ENCODE results near the gene ANGPTL4. TPM values are rescaled to one million over a fixed set of nuclear protein-coding genes. Genes with fewer than 3 reads are reported as not detected.

Gene ANGPTL4
- total and polyA plus RNA-seq, 2 of the 13 experiments (the other 11 are each of a cell fraction or from before 2014, with no cell fraction given) = 0.80 to 21.7 TPM

- TF ChIP-seq, protein P1, sequence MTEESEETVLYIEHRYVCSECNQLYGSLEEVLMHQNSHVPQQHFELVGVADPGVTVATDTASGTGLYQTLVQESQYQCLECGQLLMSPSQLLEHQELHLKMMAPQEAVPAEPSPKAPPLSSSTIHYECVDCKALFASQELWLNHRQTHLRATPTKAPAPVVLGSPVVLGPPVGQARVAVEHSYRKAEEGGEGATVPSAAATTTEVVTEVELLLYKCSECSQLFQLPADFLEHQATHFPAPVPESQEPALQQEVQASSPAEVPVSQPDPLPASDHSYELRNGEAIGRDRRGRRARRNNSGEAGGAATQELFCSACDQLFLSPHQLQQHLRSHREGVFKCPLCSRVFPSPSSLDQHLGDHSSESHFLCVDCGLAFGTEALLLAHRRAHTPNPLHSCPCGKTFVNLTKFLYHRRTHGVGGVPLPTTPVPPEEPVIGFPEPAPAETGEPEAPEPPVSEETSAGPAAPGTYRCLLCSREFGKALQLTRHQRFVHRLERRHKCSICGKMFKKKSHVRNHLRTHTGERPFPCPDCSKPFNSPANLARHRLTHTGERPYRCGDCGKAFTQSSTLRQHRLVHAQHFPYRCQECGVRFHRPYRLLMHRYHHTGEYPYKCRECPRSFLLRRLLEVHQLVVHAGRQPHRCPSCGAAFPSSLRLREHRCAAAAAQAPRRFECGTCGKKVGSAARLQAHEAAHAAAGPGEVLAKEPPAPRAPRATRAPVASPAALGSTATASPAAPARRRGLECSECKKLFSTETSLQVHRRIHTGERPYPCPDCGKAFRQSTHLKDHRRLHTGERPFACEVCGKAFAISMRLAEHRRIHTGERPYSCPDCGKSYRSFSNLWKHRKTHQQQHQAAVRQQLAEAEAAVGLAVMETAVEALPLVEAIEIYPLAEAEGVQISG (CRISPR knock-in tag; IDR thresholded peaks at IDR 0.05) = peak; percentile 48; the same call in 1 of the 2 replicates
- TF ChIP-seq CREB1 (IDR thresholded peaks at IDR 0.05) = no peak
- peak; percentile 72 for TF ChIP-seq CREB1 (CRISPR knock-in tag; IDR thresholded peaks at IDR 0.05)
- TF ChIP-seq, protein P2, sequence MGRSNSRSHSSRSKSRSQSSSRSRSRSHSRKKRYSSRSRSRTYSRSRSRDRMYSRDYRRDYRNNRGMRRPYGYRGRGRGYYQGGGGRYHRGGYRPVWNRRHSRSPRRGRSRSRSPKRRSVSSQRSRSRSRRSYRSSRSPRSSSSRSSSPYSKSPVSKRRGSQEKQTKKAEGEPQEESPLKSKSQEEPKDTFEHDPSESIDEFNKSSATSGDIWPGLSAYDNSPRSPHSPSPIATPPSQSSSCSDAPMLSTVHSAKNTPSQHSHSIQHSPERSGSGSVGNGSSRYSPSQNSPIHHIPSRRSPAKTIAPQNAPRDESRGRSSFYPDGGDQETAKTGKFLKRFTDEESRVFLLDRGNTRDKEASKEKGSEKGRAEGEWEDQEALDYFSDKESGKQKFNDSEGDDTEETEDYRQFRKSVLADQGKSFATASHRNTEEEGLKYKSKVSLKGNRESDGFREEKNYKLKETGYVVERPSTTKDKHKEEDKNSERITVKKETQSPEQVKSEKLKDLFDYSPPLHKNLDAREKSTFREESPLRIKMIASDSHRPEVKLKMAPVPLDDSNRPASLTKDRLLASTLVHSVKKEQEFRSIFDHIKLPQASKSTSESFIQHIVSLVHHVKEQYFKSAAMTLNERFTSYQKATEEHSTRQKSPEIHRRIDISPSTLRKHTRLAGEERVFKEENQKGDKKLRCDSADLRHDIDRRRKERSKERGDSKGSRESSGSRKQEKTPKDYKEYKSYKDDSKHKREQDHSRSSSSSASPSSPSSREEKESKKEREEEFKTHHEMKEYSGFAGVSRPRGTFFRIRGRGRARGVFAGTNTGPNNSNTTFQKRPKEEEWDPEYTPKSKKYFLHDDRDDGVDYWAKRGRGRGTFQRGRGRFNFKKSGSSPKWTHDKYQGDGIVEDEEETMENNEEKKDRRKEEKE (IDR thresholded peaks at IDR 0.05) = no peak
- TF ChIP-seq CHD4 (IDR thresholded peaks at IDR 0.05; ENCODE audit: borderline replicate concordance, low read length) = peak; percentile 96
- TF ChIP-seq KMT2B (CRISPR knock-in tag; IDR thresholded peaks at IDR 0.05) = no peak
- TF ChIP-seq ZSCAN21 (CRISPR knock-in tag; IDR thresholded peaks at IDR 0.05; ENCODE audit: borderline replicate concordance) = peak; percentile 44; the same call in 1 of the 2 replicates
- TF ChIP-seq XBP1 (CRISPR knock-in tag; IDR thresholded peaks at IDR 0.05) = no peak
- TF ChIP-seq, protein P3, sequence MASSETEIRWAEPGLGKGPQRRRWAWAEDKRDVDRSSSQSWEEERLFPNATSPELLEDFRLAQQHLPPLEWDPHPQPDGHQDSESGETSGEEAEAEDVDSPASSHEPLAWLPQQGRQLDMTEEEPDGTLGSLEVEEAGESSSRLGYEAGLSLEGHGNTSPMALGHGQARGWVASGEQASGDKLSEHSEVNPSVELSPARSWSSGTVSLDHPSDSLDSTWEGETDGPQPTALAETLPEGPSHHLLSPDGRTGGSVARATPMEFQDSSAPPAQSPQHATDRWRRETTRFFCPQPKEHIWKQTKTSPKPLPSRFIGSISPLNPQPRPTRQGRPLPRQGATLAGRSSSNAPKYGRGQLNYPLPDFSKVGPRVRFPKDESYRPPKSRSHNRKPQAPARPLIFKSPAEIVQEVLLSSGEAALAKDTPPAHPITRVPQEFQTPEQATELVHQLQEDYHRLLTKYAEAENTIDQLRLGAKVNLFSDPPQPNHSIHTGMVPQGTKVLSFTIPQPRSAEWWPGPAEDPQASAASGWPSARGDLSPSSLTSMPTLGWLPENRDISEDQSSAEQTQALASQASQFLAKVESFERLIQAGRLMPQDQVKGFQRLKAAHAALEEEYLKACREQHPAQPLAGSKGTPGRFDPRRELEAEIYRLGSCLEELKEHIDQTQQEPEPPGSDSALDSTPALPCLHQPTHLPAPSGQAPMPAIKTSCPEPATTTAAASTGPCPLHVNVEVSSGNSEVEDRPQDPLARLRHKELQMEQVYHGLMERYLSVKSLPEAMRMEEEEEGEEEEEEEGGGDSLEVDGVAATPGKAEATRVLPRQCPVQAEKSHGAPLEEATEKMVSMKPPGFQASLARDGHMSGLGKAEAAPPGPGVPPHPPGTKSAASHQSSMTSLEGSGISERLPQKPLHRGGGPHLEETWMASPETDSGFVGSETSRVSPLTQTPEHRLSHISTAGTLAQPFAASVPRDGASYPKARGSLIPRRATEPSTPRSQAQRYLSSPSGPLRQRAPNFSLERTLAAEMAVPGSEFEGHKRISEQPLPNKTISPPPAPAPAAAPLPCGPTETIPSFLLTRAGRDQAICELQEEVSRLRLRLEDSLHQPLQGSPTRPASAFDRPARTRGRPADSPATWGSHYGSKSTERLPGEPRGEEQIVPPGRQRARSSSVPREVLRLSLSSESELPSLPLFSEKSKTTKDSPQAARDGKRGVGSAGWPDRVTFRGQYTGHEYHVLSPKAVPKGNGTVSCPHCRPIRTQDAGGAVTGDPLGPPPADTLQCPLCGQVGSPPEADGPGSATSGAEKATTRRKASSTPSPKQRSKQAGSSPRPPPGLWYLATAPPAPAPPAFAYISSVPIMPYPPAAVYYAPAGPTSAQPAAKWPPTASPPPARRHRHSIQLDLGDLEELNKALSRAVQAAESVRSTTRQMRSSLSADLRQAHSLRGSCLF (CRISPR knock-in tag; IDR thresholded peaks at IDR 0.05; ENCODE audit: borderline replicate concordance) = no peak
- TF ChIP-seq, protein P4, sequence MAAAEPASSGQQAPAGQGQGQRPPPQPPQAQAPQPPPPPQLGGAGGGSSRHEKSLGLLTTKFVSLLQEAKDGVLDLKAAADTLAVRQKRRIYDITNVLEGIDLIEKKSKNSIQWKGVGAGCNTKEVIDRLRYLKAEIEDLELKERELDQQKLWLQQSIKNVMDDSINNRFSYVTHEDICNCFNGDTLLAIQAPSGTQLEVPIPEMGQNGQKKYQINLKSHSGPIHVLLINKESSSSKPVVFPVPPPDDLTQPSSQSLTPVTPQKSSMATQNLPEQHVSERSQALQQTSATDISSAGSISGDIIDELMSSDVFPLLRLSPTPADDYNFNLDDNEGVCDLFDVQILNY (CRISPR knock-in tag; conservative IDR thresholded peaks at IDR 0.05) = no peak
- no peak for TF ChIP-seq NONO (IDR thresholded peaks at IDR 0.05)
- TF ChIP-seq NONO (CRISPR knock-in tag; conservative IDR thresholded peaks at IDR 0.05) = peak; percentile 30; the same call in 1 of the 2 replicates
- TF ChIP-seq, protein P5, sequence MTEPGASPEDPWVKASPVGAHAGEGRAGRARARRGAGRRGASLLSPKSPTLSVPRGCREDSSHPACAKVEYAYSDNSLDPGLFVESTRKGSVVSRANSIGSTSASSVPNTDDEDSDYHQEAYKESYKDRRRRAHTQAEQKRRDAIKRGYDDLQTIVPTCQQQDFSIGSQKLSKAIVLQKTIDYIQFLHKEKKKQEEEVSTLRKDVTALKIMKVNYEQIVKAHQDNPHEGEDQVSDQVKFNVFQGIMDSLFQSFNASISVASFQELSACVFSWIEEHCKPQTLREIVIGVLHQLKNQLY (CRISPR knock-in tag; IDR thresholded peaks at IDR 0.05) = peak; percentile 89
- TF ChIP-seq, protein P6, sequence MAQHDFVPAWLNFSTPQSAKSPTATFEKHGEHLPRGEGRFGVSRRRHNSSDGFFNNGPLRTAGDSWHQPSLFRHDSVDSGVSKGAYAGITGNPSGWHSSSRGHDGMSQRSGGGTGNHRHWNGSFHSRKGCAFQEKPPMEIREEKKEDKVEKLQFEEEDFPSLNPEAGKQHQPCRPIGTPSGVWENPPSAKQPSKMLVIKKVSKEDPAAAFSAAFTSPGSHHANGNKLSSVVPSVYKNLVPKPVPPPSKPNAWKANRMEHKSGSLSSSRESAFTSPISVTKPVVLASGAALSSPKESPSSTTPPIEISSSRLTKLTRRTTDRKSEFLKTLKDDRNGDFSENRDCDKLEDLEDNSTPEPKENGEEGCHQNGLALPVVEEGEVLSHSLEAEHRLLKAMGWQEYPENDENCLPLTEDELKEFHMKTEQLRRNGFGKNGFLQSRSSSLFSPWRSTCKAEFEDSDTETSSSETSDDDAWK (CRISPR knock-in tag; IDR thresholded peaks at IDR 0.05) = no peak
Observed at GRCh38 chr19:8373867-8374813, 10.2 kb downstream of the ANGPTL4 start (continued).
